ENCODE measurements around the gene GRK5.

GRCh38 chr10:119243967-119244366 is 36.6 kb downstream of the GRK5 start:
- TF ChIP-seq CTCF (IDR thresholded peaks at IDR 0.05) (no peak), ZFX (IDR thresholded peaks at IDR 0.05; ENCODE audit: borderline replicate concordance) (no peak)
